SW 1271 (cell line): ENCODE measurements around the gene DMWD.

Experiments
- DNase-seq, 2 experiments: peaks; one replicate each; lab custom pipeline; 2025; lab: John Stamatoyannopoulos, UW

The DMWD gene

GRCh38 chr19:45792470-45793177, at the start of gene DMWD:
TSS of gene DMWD (minus strand) at chr19:45792845. CDS start at chr19:45792756, 89 bp downstream.
- peak; percentile 87 to 93 for DNase-seq

- no peak for DNase-seq
Measured at GRCh38 chr19:45842198-45842597, 49.6 kb upstream of the DMWD start.

- no peak for DNase-seq
Measured at GRCh38 chr19:45834970-45835369, 42.3 kb upstream of the DMWD start.

- no peak for DNase-seq
Measured at GRCh38 chr19:45828945-45829344, 36.3 kb upstream of the DMWD start.

GRCh38 chr19:45828523-45828922, 35.9 kb upstream of the DMWD start:
- DNase-seq: no peak

- DNase-seq: no peak
Measured at GRCh38 chr19:45827459-45828093, 34.9 kb upstream of the DMWD start.

- DNase-seq: no peak
Measured at GRCh38 chr19:45826934-45827333, 34.3 kb upstream of the DMWD start.

GRCh38 chr19:45825917-45826893, 33.6 kb upstream of the DMWD start:
- DNase-seq: no peak

- DNase-seq: no peak
Measured at GRCh38 chr19:45825263-45825605, 32.6 kb upstream of the DMWD start.

GRCh38 chr19:45824531-45825262, 32.1 kb upstream of the DMWD start:
- no peak for DNase-seq

GRCh38 chr19:45824041-45824471, 31.4 kb upstream of the DMWD start:
- no peak for DNase-seq

GRCh38 chr19:45823182-45823581, 30.5 kb upstream of the DMWD start:
- DNase-seq: no peak

GRCh38 chr19:45822716-45823115, 30.1 kb upstream of the DMWD start:
- no peak for DNase-seq

GRCh38 chr19:45821570-45821969, 28.9 kb upstream of the DMWD start:
- no peak for DNase-seq

- DNase-seq: no peak
Measured at GRCh38 chr19:45821103-45821521, 28.5 kb upstream of the DMWD start.

- DNase-seq: no peak
Measured at GRCh38 chr19:45820413-45821102, 27.9 kb upstream of the DMWD start.

GRCh38 chr19:45819769-45820168, 27.1 kb upstream of the DMWD start:
- no peak for DNase-seq

- no peak for DNase-seq
Measured at GRCh38 chr19:45817725-45818301, 25.2 kb upstream of the DMWD start.

- peak; percentile 69 to 89 for DNase-seq
Measured at GRCh38 chr19:45817010-45817724, 24.5 kb upstream of the DMWD start.
